ENCODE results near the gene GBF1. TPM values are rescaled to one million over a fixed set of nuclear protein-coding genes. Genes with fewer than 3 reads are reported as not detected.

GBF1 gene
- polyA plus RNA-seq, 1 donor (not counting 4 experiments of a cell fraction or from before 2014, with no cell fraction given) = 17.4 TPM

GRCh38 chr10:102196893-102197292 lies 48.4 kb upstream of the GBF1 start:
- DNase-seq (ENCODE audit: low read depth, low spot score) = no peak
- Histone ChIP-seq H4K20me1 (ENCODE audit: control insufficient read depth, extremely low read depth, insufficient read depth, low read length) (no peaks in the 10 kb centered on the region), H3K27me3 (ENCODE audit: control insufficient read depth, extremely low read depth, insufficient read depth, low read length) (peaks cover 3% of the 10 kb centered on the region), H3K36me3 (ENCODE audit: control insufficient read depth in 2 of 2, extremely low read depth in 1 of 2, insufficient read depth in 2 of 2, low read length in 2 of 2) (no peaks in the 10 kb centered on the region), H3K9ac (ENCODE audit: control insufficient read depth, extremely low read depth, insufficient read depth, low read length) (no peak overlapping the region), H3K9me3 (ENCODE audit: control insufficient read depth, low read depth, low read length) (no peaks in the 10 kb centered on the region), H3K4me1 (ENCODE audit: control insufficient read depth, extremely low read depth, insufficient read depth, low read length) (no peaks in the 10 kb centered on the region), H2AFZ (ENCODE audit: control insufficient read depth, low read length) (no peak overlapping the region), H3K4me2 (ENCODE audit: control insufficient read depth, extremely low read depth, insufficient read depth, low read depth, low read length) (no peak overlapping the region), H3K9me1 (ENCODE audit: control insufficient read depth, extremely low read depth, insufficient read depth, low read length) (no peaks in the 10 kb centered on the region), H3K79me2 (ENCODE audit: control insufficient read depth, insufficient read depth, low read length) (no peaks in the 10 kb centered on the region), H3K27ac (ENCODE audit: control insufficient read depth, insufficient read depth, low read length) (no peak overlapping the region), H3K4me3 (ENCODE audit: control insufficient read depth in 2 of 3, extremely low read depth in 1 of 3, insufficient read depth in 2 of 3, low read depth in 1 of 3, low read length in 3 of 3) (no peak overlapping the region)
- TF ChIP-seq CTCF (optimal IDR thresholded peaks at IDR 0.05 in 1 of 3, IDR thresholded peaks at IDR 0.05 in 1 of 3, conservative IDR thresholded peaks at IDR 0.05 in 1 of 3; ENCODE audit: extremely low read depth in 1 of 3, insufficient read depth in 2 of 3, low read length in 3 of 3) (no peak), EZH2 (IDR thresholded peaks at IDR 0.05; ENCODE audit: low read length) (no peak)
- FAIRE-seq = no peak
- dilution Hi-C loops (cut with MboI; ENCODE audit: extremely low pct_ligation_motif_present, low sequenced_read_pairs) = no loop called here

GRCh38 chr10:102198027-102198426 lies 47.3 kb upstream of the GBF1 start:
- H3K79me2 ChIP-seq (ENCODE audit: control insufficient read depth, insufficient read depth, low read length) = no peaks in the 10 kb centered on the region
- no peak overlapping the region for H3K4me2 ChIP-seq (ENCODE audit: control insufficient read depth, extremely low read depth, insufficient read depth, low read depth, low read length)
- H3K27ac ChIP-seq (ENCODE audit: control insufficient read depth, insufficient read depth, low read length) = no peak overlapping the region
- TF ChIP-seq CTCF (optimal IDR thresholded peaks at IDR 0.05 in 1 of 3, IDR thresholded peaks at IDR 0.05 in 1 of 3, conservative IDR thresholded peaks at IDR 0.05 in 1 of 3; ENCODE audit: extremely low read depth in 1 of 3, insufficient read depth in 2 of 3, low read length in 3 of 3) = no peak
- no peak for TF ChIP-seq EZH2 (IDR thresholded peaks at IDR 0.05; ENCODE audit: low read length)
- no peak for DNase-seq (ENCODE audit: low read depth, low spot score)
- no peaks in the 10 kb centered on the region for H3K36me3 ChIP-seq (ENCODE audit: control insufficient read depth in 2 of 2, extremely low read depth in 1 of 2, insufficient read depth in 2 of 2, low read length in 2 of 2)
- no peaks in the 10 kb centered on the region for H3K4me1 ChIP-seq (ENCODE audit: control insufficient read depth, extremely low read depth, insufficient read depth, low read length)
- H3K9ac ChIP-seq (ENCODE audit: control insufficient read depth, extremely low read depth, insufficient read depth, low read length) = no peak overlapping the region
- H3K9me3 ChIP-seq (ENCODE audit: control insufficient read depth, low read depth, low read length) = no peaks in the 10 kb centered on the region
- no peaks in the 10 kb centered on the region for H3K9me1 ChIP-seq (ENCODE audit: control insufficient read depth, extremely low read depth, insufficient read depth, low read length)
- dilution Hi-C loops (cut with MboI; ENCODE audit: extremely low pct_ligation_motif_present, low sequenced_read_pairs) = no loop called here
- H2AFZ ChIP-seq (ENCODE audit: control insufficient read depth, low read length) = no peak overlapping the region
- peaks cover 3% of the 10 kb centered on the region for H3K27me3 ChIP-seq (ENCODE audit: control insufficient read depth, extremely low read depth, insufficient read depth, low read length)
- no peak overlapping the region for H3K4me3 ChIP-seq (ENCODE audit: control insufficient read depth in 2 of 3, extremely low read depth in 1 of 3, insufficient read depth in 2 of 3, low read depth in 1 of 3, low read length in 3 of 3)
- no peak for FAIRE-seq
- H4K20me1 ChIP-seq (ENCODE audit: control insufficient read depth, extremely low read depth, insufficient read depth, low read length) = no peaks in the 10 kb centered on the region
